Neuronal stem cell (in vitro differentiated cells): ENCODE data around the gene PLD6.

Source experiments
- DNase-seq: peaks from one replicate; pipeline ENCODE4 v3.0.0-alpha.2; 2013; ENCODE audit warnings: low spot score
- H2AFZ ChIP-seq: one replicate; pipeline ENCODE4 v1.6.1; 2013; ENCODE audit warnings: mild to moderate bottlenecking, low read length, inconsistent platforms
- H2AK5ac ChIP-seq: 2 replicates; pipeline ENCODE4 v1.6.1; 2013; ENCODE audit warnings: low read depth, mild to moderate bottlenecking, inconsistent platforms, low read length, moderate library complexity, mixed read lengths
- H2BK120ac ChIP-seq: 2 replicates; pipeline ENCODE4 v1.6.1; 2013; ENCODE audit warnings: low read depth, mild to moderate bottlenecking, inconsistent platforms, low read length, moderate library complexity, mixed read lengths
- H2BK12ac ChIP-seq: one replicate; pipeline ENCODE4 v1.6.1; 2013; ENCODE audit warnings: low read length, inconsistent platforms
- H2BK15ac ChIP-seq: 2 replicates; pipeline ENCODE4 v1.6.1; 2013; ENCODE audit warnings: mild to moderate bottlenecking, low read length, inconsistent platforms, mixed read lengths
- H2BK5ac ChIP-seq: one replicate; pipeline ENCODE4 v1.6.1; 2013; ENCODE audit warnings: inconsistent platforms, mild to moderate bottlenecking, low read length, moderate library complexity
- H3K14ac ChIP-seq: one replicate; pipeline ENCODE4 v1.6.1; 2013; ENCODE audit warnings: low read length, inconsistent platforms
- H3K18ac ChIP-seq: 2 replicates; pipeline ENCODE4 v1.6.1; 2013; ENCODE audit warnings: low read length, inconsistent platforms
- H3K23ac ChIP-seq: 2 replicates; pipeline ENCODE4 v1.6.1; 2013; ENCODE audit warnings: low read depth, mild to moderate bottlenecking, mixed read lengths, low read length, inconsistent platforms; ENCODE audit not compliant: poor library complexity
- H3K27ac ChIP-seq: replicated peaks from 3 replicates; pipeline ENCODE4 v1.5.1; 2013; ENCODE audit warnings: low read length, inconsistent platforms
- H3K27me3 ChIP-seq, 3 experiments: 2 replicates each; pipeline ENCODE4 v1.6.1; 2013; ENCODE audit warnings: low read length in 3 of 3, mild to moderate bottlenecking in 2 of 3, inconsistent platforms in 1 of 3, low read depth in 1 of 3, mixed read lengths in 1 of 3, moderate library complexity in 1 of 3; ENCODE audit not compliant: control insufficient read depth in 3 of 3, insufficient read depth in 3 of 3
- H3K36me3 ChIP-seq, 2 donors: replicated peaks in 1 of 2; 2 replicates each; pipeline ENCODE4 v1.6.1; 2013; ENCODE audit warnings: low read length in 2 of 2; ENCODE audit not compliant: control insufficient read depth in 2 of 2, insufficient read depth in 2 of 2
- H3K4ac ChIP-seq: 2 replicates; pipeline ENCODE4 v1.6.1; 2013; ENCODE audit warnings: inconsistent platforms, mild to moderate bottlenecking, low read length, moderate library complexity
- H3K4me1 ChIP-seq, 2 donors: 1 replicate in 1 of 2; 2 replicates in 1 of 2; pipeline ENCODE4 v1.6.1; 2013; ENCODE audit warnings: low read length in 2 of 2, low read depth in 1 of 2; ENCODE audit not compliant: control insufficient read depth in 2 of 2, insufficient read depth in 1 of 2
- H3K4me2 ChIP-seq: one replicate; pipeline ENCODE4 v1.6.1; 2013; ENCODE audit warnings: mild to moderate bottlenecking, low read length, inconsistent platforms; ENCODE audit not compliant: insufficient read depth, poor library complexity, severe bottlenecking
- H3K4me3 ChIP-seq, 2 donors: 2 replicates each; pipeline ENCODE4 v1.5.1; 2013; ENCODE audit warnings: low read length in 2 of 2, mild to moderate bottlenecking in 2 of 2, inconsistent platforms in 1 of 2, moderate library complexity in 1 of 2
- H3K79me1 ChIP-seq: one replicate; pipeline ENCODE4 v1.6.1; 2013; ENCODE audit warnings: low read depth, mild to moderate bottlenecking, inconsistent platforms, low read length, moderate library complexity
- H3K9ac ChIP-seq: one replicate; pipeline ENCODE4 v1.6.1; 2013; ENCODE audit warnings: mild to moderate bottlenecking, low read depth, low read length, inconsistent platforms; ENCODE audit not compliant: poor library complexity
- H3K9me3 ChIP-seq, 2 donors: replicated peaks in 1 of 2; 2 replicates each; pipeline versions ENCODE3 to v1.6.1; 2013; ENCODE audit warnings: low read length in 2 of 2, mild to moderate bottlenecking in 2 of 2, inconsistent platforms in 1 of 2, low read depth in 1 of 2, mixed read lengths in 1 of 2, moderate library complexity in 1 of 2; ENCODE audit not compliant: control insufficient read depth in 2 of 2, insufficient read depth in 1 of 2
- H4K8ac ChIP-seq: one replicate; pipeline ENCODE4 v1.6.1; 2013; ENCODE audit warnings: low read depth, mild to moderate bottlenecking, inconsistent platforms, low read length, moderate library complexity
- H4K91ac ChIP-seq: one replicate; pipeline ENCODE4 v1.6.1; 2013; ENCODE audit warnings: low read length, low read depth, mild to moderate bottlenecking, inconsistent platforms; ENCODE audit not compliant: poor library complexity
- WGBS, 2 donors: extraction: QIAGEN DNeasy Blood & Tissue Kit; methylation state at CpG; one replicate each; pipeline ENCODE4 v1.1.7; 2013; ENCODE audit warnings: missing lambda C conversion rate in 2 of 2, mixed read lengths in 1 of 2; ENCODE audit not compliant: insufficient read length in 2 of 2, insufficient replicate concordance in 1 of 2; ENCODE audit errors: extremely low coverage in 2 of 2; 5-methylcytosine and 5-hydroxymethylcytosine counted together

The PLD6 gene

DNA sequence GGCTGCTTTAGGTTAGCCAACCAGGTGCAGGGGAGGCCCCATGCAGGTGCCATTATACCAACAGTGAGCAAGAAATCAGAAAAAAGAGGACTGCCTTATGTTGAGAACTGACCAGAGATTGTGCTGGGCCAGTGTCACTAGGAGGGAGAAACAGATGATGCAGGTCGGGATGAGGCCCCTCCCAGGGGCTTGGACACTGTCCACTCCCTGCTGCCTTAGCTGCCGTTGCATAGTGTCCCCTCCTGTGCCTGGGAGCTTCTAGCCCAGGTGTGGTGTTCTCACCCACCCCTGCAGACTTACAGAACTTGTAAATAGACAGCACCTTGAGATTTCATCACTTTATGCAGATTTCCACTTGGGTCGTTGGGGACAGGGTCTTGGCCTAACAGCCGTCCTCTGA is 36.7 kb downstream of the PLD6 start:
- H2AFZ ChIP-seq: no peak overlapping the region
- H2BK5ac ChIP-seq: no peak overlapping the region
- no peak overlapping the region for H3K18ac ChIP-seq
- no peak for DNase-seq
- H3K27me3 ChIP-seq: no peaks in the 10 kb centered on the region
- no peak overlapping the region for H3K4me3 ChIP-seq
- no peak overlapping the region for H2BK12ac ChIP-seq
- H3K27ac ChIP-seq: no peak overlapping the region
- no peak overlapping the region for H3K14ac ChIP-seq
- no peak overlapping the region for H4K91ac ChIP-seq
- no peak overlapping the region for H3K23ac ChIP-seq
- H2BK120ac ChIP-seq: no peak overlapping the region
- H3K4me2 ChIP-seq: no peak overlapping the region
- no CpG with 5 or more reads among the region's 4 CpGs for WGBS, 2 donors
- no peak overlapping the region for H2BK15ac ChIP-seq
- H3K4ac ChIP-seq: no peak overlapping the region
- peaks cover 0 to 2% of the 10 kb centered on the region in 2 donors for H3K9me3 ChIP-seq
- peaks cover 2% of the 10 kb centered on the region for H3K79me1 ChIP-seq
- no peak overlapping the region for H2AK5ac ChIP-seq
- H3K9ac ChIP-seq: no peak overlapping the region
- H3K4me1 ChIP-seq: peaks cover 6 to 16% of the 10 kb centered on the region in 2 donors
- H3K36me3 ChIP-seq: peaks cover 45 to 93% of the 10 kb centered on the region in 2 donors
- no peak overlapping the region for H4K8ac ChIP-seq

- Histone ChIP-seq H3K4me2 (no peak overlapping the region), H4K91ac (no peak overlapping the region), H2BK120ac (no peak overlapping the region), H3K18ac (no peak overlapping the region), H3K4ac (no peak overlapping the region), H3K14ac (no peak overlapping the region), H2BK5ac (no peak overlapping the region), H2AFZ (no peak overlapping the region), H3K36me3 (peaks cover 39 to 92% of the 10 kb centered on the region in 2 donors), H3K9me3 (peaks cover 0 to 2% of the 10 kb centered on the region in 2 donors), H3K27me3 (no peaks in the 10 kb centered on the region), H3K27ac (no peak overlapping the region), H2AK5ac (no peak overlapping the region), H3K23ac (no peak overlapping the region), H3K79me1 (peaks cover 2% of the 10 kb centered on the region), H3K9ac (peak overlapping the region; percentile 27), H3K4me3 (no peak overlapping the region), H3K4me1 (peaks cover 7 to 16% of the 10 kb centered on the region in 2 donors), H2BK15ac (no peak overlapping the region), H4K8ac (no peak overlapping the region), H2BK12ac (no peak overlapping the region)
- no CpG with 5 or more reads among the region's 5 CpGs for WGBS, 2 donors
- no peak for DNase-seq
Observed at GRCh38 chr17:17168401-17168800, 37.7 kb downstream of the PLD6 start.

- Histone ChIP-seq H2BK12ac (no peak overlapping the region), H3K18ac (no peak overlapping the region), H3K27ac (no peak overlapping the region), H3K14ac (no peak overlapping the region), H3K9ac (no peak overlapping the region), H3K4me1 (peaks cover 7 to 16% of the 10 kb centered on the region in 2 donors), H3K9me3 (peaks cover 0 to 2% of the 10 kb centered on the region in 2 donors), H3K23ac (no peak overlapping the region), H3K79me1 (peaks cover 2% of the 10 kb centered on the region), H3K36me3 (peaks cover 37 to 92% of the 10 kb centered on the region in 2 donors), H3K27me3 (no peaks in the 10 kb centered on the region), H4K8ac (no peak overlapping the region), H2BK5ac (no peak overlapping the region), H3K4me2 (no peak overlapping the region), H4K91ac (no peak overlapping the region), H2AK5ac (no peak overlapping the region), H3K4ac (no peak overlapping the region), H2AFZ (no peak overlapping the region), H2BK120ac (no peak overlapping the region), H3K4me3 (no peak overlapping the region), H2BK15ac (no peak overlapping the region)
- no peak for DNase-seq
- WGBS, 2 donors: no CpG with 5 or more reads among the region's 10 CpGs
Observed at GRCh38 chr17:17167986-17168385, 38.1 kb downstream of the PLD6 start.

GRCh38 chr17:17167356-17167755 is 38.8 kb downstream of the PLD6 start:
- H3K9me3 ChIP-seq: peaks cover 0 to 2% of the 10 kb centered on the region in 2 donors
- peaks cover 7 to 13% of the 10 kb centered on the region in 2 donors for H3K4me1 ChIP-seq
- H3K27me3 ChIP-seq: no peaks in the 10 kb centered on the region
- H3K27ac ChIP-seq: no peak overlapping the region
- no peak overlapping the region for H4K91ac ChIP-seq
- no peak overlapping the region for H3K23ac ChIP-seq
- no peak overlapping the region for H3K4me2 ChIP-seq
- no peak overlapping the region for H2AK5ac ChIP-seq
- H2AFZ ChIP-seq: no peak overlapping the region
- peak overlapping the region in 1 of 2 donors; percentile 38 for H3K4me3 ChIP-seq
- no peak overlapping the region for H2BK5ac ChIP-seq
- no peak overlapping the region for H3K14ac ChIP-seq
- no peak overlapping the region for H2BK15ac ChIP-seq
- no peak for DNase-seq
- no CpG with 5 or more reads among the region's 10 CpGs for WGBS, 2 donors
- H3K18ac ChIP-seq: no peak overlapping the region
- peaks cover 36 to 92% of the 10 kb centered on the region in 2 donors for H3K36me3 ChIP-seq
- H3K4ac ChIP-seq: no peak overlapping the region
- no peak overlapping the region for H2BK12ac ChIP-seq
- peaks cover 2% of the 10 kb centered on the region for H3K79me1 ChIP-seq
- peak overlapping the region; percentile 36 for H3K9ac ChIP-seq
- no peak overlapping the region for H4K8ac ChIP-seq
- no peak overlapping the region for H2BK120ac ChIP-seq
